HG03469 (cell line): ENCODE results near the gene RFC5.
"Not testable (repeated sequence)": the region's sequence is repeated elsewhere in the genome, so short reads cannot be mapped to it uniquely, and the experiment has no call there.

ENCODE experiments used
- ATAC-seq: cut with Tn5 transposase; IDR thresholded peaks from one replicate; pipeline ENCODE4 v1.9.1; 2021; ENCODE audit warnings: mild to moderate bottlenecking, moderate library complexity, moderate number of reproducible peaks; ENCODE audit not compliant: unreplicated experiment

The RFC5 gene

DNA sequence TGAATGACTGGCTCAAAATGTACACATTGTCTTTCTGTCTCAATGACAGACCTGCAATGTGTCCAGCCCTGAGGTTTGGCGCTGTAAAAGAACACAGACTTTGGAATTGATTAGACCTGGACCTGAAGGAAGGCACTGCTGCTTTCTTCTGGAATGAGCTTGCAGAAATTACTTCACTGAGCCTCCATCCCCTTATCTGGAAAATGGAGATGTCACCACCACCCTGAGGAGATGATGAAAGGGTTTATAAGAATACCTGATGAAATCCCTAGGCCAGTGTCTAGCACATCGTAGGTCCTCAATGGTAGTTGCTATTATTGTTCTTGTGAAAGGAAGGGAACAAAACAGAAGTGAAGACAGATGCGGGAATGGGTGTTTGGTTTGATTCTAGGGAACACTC, 54.1 kb downstream of the RFC5 start:
- ATAC-seq: no peak

GRCh38 chr12:118073768-118074167, 57.3 kb downstream of the RFC5 start:
- no peak for ATAC-seq

DNA sequence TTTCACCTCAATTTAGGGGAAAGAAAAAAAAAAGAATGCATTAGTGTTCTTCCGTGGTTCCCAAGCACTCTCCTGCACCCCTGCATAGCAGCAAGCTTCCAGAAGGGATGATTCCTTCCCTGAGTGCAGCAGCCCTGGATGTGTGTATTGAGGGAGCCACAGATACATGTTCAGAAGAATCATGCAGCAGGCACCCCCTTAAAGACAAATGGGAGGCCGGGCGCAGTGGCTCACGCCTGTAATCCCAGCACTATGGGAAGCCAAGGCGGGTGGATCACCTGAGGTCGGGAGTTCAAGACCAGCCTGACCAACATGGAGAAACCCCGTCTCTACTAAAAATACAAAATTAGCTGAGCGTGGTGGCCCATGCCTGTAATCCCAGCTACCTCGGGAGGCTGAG, 65.0 kb downstream of the RFC5 start:
- ATAC-seq: not testable (repeated sequence)
